Fibroblast of skin of left biceps (primary cell): ENCODE measurements around the gene MUC22.
"Not testable (repeated sequence)": the region's sequence is repeated elsewhere in the genome, so short reads cannot be mapped to it uniquely, and the experiment has no call there.

ENCODE experiments used
- DNase-seq, 2 experiments: peaks; one replicate each; pipeline ENCODE4 v3.0.0-alpha.2; 2013; ENCODE audit warnings: low read depth in 2 of 2

MUC22 gene

DNA sequence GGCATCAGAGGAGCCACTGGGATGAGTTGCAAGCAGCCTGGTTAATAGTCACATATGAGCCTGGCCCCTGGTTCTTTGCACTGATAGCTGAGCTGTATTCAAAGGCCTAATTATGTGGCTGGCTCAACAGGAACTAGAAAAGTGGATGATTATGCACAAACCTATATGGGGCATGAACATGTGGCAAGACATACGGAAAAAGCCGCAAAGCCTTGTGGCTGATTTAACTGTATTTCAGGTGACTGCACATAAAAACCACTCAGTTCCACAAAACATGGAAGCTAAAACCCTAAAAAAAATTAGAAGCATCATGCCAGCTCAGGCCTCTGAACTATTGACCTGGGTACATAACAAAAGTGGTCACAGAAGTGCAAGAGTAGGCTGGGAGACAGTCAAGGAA, 13.0 kb upstream of the MUC22 start:
- no peak for DNase-seq

DNA sequence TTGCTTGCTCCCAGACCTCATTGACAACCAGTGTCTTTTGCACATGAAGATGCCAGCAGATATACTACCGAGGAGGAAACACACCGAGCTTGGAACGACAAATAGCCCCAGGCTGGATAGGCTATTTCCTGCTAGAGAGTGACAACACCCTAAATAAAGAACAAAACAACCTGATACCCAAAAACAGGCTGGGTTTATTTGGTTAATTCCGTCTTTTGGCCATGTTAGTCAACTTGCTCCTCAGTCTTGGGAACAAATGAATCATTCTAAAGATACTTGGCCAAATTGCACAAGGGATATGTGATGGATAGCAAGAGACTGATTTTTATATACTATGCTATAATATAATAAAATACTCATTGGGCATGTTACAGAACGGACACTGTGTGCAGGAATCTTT, 11.5 kb upstream of the MUC22 start:
- DNase-seq = no peak

DNA sequence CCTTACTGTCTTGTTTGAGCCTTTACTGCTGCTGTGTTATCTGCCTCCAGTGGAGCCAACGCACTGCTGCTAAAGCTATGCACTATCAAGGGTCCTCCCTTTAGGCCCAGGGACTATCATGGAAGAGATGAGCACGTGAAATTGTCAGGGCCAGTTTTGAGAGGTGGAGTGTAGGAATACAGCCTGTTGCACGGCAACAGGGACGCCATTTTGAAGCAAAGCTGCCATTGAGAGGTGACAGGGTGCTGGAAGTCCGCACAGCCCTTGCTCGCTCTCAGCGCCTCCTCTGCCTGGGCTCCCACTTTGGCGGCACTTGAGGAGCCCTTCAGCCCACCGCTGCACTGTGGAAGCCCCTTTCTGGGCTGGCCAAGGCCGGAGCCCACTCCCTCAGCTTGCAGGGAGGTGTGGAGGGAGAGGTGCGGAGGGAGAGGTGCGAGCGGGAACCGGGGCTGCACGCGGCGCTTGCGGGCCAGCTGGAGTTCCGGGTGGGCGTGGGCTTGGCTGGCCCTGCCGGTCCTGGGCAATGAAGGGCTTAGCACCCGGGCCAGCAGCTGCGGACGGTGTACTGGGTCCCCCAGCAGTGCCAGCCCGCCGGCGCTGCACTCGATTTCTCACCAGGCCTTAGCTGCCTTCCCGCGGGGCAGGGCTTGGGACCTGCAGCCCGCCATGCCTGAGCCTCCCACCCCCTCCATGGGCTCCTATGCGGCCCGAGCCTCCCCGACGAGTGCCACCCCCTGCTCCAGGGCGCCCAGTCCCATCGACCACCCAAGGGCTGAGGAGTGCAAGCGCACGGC, 10.0 kb upstream of the MUC22 start:
- DNase-seq = not testable (repeated sequence)

DNA sequence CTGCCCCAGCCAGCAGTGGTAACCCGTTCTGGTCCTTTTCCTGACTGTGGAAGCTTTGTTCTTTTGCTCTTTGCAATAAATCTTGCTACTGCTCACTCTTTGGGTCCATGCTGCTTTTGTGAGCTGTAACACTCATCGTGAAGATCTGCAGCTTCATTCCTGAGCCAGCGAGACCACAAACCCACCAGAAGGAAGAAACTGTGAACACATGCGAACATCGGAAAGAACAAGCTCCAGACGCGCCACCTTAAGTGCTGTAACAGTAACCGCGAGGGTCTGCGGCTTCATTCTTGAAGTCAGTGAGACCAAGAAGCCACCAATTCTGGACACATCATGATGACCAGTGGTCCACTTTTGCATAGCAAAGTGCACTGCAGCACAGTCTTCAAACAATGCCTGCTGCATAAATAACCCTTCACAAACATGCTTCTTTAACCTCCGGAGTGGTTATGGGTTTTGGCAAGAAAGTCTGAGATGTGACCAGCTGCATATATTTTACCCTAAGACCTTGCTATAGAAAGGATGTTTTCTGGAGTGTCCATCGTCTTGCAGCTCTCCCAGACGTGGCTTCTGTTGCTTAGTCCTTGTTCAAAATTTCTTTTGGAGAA, 8.9 kb upstream of the MUC22 start:
- no peak for DNase-seq

DNA sequence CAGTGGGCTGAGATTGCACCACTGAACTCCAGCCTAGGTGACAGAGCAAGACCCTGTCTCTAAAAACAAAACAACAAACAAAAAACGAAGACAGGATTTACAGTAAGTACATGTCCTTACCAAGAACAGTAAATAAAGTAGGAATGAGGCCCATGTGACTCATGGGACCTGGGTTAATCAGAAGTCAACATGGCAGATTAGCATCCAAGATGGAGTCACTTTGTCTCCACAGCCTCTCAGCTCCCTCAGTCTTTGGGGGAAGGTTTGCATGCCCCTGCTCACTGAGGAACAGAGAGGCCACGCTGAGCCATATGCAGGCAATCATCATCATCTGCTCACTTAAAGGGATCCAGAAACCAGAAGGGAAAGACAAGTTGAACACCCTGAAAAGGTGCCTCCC, 7.8 kb upstream of the MUC22 start:
- DNase-seq = no peak

DNA sequence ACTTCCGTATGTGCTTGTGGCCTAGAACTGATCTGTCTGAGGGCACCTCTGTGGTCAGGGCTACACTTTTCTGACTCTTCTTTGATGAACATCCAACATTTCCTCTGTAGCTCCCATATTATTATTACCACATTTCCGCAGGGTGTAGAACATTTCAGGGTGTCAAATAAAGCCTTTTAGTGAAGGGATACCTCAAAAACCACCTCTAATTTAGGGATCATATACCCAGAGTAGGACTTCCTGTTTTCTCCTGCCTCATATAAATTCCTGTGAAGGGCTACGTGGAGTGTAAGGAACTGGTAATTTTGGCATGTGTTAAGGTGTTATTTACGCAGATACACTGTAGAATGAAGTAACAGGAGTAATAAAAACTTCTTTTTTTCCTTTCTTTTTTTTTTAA, 5.5 kb upstream of the MUC22 start:
- DNase-seq = no peak

DNA sequence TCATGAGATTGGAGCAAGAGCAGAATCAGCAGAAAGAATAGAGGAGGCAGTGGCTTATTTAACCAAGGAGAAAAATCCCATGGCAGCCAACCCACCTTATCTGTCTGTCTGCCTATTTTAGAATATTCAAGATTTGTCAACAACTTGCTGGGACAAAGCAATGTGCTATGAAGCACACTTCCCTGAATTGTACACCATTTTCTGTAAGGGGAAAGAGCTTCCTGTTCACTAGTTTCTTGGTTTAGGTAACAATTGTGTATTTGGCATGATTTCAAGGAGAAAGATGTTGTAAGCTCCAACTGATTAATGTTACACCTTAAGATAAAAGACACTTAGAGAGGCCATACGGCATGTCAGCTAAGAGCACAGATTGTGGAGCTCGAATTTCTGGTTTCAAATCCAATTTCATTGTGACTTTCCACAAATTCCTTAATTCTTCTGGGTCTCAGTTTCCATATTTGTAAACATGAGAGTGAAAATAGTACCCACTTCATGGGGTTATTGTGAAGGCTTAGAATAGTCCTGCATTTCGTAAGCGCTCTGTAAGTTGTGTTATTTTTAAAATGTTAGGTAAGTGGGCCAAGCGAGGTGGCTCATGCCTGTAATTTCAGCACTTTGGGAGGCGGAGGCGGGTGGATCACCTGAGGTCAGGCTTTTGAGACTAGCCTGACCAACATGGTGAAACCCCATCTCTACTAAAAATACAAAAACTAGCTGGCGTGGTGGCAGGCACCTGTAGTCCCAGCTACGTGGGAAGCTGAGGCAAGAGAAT, 4.8 kb upstream of the MUC22 start:
- DNase-seq = no peak

DNA sequence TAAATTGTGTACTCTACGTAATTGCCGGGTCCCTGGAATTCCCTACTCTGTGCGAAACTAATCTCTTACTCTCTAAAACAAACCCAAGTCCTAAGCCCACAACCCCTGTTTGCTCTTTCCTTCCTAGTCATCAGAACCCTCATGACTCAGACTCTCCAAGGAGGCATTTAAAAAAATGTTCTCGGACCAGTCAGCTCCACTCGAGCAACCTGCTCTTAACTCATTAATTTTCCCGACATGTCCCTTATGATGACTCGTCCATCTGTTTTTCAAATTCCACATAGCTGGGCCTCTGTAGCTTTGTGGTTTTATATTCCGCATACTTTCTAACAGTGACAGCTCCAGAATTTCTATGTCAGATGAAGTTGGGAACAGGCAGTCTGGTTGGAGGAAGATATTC, 2.6 kb upstream of the MUC22 start:
- DNase-seq = peak; percentile 59 to 60

DNA sequence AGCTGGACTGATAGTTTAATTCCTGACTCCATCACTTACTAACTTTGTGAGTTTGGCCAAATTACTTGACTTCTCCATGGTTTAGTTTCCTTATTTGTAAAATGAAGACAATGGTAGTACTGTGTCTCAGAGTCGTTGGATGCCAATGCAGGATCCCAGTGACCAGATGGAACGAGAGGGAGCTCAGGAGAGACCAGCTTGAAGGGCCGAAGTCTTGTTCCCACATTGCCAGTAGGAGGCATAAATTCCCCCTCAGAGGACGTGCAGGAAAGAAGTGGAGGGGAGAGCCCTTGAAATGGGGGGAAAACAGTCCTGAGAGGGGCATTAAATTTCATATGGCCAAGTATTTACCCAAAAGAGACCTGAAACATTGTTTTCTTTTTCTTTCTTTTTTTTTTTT, 2.1 kb upstream of the MUC22 start:
- DNase-seq = no peak

DNA sequence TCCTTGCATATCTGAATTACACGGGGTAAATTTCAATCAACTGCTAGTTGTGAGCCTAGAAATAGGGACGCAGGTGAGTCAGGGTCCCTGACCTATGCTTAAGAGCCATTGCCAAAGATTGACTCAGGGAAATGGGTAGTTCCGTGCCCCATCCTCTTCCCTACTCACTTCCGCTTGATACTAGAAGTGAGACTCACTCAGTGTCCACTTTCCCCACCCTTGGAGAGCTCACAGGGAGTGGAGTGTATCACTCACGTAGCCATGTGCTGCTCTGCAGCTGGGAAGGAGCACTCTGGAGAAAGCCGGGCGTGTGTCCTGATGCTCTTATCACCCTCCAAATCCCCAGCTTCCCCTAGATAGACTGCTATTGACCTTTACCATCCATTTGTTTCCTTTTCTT, 543 bp upstream of the MUC22 start:
- no peak for DNase-seq

DNA sequence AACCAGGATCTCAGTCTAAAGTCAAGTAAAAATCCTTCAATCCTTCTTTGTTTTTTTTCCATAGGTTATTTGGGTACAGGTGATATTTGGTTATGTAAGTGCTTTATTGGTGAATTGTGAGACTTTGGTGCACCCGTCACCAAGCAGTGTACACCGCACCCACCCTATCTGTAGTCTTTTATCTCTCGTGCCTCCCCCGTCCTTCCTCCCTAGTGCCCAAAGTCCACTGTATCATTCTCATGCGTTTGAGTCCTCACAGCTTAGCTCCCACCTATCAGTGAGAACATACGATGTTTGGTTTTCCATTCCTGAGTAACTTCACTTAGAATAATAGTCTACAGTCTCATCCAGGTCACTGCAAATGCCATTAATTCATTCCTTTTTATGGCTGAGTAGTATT, 879 bp downstream of the MUC22 start:
- no peak for DNase-seq

DNA sequence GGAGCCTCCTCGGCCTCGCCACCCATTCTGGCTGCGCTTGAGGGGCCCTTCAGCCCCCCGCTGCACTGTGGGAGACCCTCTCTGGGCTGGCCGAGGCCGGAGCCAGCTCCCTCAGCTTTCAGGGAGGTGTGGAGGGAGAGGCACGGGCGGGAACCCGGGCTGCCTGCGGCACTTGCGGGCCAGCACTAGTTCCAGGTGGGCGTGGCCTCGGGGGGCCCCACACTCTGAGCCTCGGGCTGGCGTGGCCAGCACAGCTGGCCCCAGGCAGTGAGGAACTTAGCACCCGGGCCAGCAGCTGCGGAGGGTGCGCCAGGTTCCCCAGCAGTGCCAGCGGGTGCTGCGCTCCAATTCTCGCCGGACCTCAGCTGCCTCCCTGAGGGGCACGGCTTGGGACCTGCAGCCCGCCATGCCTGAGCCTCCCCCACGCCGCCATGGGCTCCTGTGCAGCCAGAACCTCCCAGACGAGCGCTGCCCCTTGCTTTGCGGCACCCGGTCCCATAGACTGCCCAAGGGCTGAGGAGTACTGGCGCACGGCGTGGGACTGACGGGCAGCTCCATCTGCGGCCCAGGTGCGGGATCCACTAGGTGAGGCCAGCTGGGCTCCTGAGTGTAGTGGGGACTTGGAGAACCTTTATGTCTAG, 6.5 kb downstream of the MUC22 start:
- no peak for DNase-seq

DNA sequence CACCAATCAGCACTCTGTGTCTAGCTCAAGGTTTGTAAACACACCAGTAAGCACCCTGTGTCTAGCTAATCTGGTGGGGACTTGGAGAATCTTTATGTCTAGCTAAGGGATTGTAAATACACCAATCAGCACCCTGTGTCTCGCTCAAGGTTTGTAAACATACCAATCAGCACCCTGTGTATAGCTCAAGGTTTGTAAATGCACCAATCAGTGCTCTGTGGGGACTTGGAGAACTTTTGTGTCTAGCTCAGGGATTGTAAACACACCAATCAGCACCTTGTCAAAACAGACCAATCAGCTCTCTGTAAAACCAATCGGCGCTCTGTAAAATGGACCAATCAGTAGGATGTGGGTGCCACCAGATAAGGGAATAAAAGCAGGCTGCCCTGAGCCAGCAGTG, 7.2 kb downstream of the MUC22 start:
- not testable (repeated sequence) for DNase-seq

DNA sequence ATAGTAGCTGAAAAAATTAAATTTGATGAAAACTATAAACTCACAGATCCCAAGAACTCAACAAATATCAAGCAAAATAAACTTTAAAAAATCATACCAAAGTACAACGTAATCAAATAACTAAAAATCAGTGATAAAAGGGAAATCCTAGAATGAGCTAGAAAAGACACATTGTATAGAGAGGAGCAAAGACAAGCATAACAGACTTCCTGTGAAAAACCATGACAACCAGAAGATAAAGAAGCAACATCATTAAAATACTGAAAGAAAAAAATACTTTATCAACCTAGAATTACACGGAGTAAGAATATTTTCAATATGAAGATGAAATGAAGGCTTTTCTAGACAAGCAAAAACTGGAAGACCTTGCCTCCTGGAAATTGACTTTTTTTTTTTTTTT, 9.8 kb downstream of the MUC22 start:
- no peak for DNase-seq

DNA sequence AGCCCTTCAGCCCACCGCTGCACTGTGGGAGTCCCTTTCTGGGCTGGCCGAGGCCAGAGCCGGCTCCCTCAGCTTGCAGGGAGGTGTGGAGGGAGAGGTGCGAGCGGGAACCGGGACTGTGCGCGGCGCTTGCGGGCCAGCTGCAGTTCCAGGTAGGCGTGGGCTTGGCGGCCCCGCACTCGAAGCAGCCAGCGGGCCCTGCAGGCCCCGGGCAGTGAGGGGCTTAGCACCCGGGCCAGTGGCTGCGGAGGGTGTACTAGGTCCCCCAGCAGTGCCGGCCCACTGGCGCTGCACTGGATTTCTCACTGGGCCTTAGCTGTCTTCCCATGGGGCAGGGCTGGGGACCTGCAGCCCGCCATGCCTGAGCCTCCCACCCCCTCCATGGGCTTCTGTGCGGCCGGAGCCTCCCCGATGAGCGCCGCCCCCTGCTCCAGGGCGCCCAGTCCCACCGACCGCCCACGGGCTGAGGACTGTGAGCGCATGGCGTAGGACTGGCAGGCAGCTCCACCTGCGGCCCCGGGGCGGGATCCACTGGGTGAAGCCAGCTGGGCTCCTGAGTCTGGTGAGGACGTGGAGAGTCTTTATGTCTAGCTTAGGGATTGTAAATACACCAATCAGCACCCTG, 10.5 kb downstream of the MUC22 start:
- DNase-seq = not testable (repeated sequence)

DNA sequence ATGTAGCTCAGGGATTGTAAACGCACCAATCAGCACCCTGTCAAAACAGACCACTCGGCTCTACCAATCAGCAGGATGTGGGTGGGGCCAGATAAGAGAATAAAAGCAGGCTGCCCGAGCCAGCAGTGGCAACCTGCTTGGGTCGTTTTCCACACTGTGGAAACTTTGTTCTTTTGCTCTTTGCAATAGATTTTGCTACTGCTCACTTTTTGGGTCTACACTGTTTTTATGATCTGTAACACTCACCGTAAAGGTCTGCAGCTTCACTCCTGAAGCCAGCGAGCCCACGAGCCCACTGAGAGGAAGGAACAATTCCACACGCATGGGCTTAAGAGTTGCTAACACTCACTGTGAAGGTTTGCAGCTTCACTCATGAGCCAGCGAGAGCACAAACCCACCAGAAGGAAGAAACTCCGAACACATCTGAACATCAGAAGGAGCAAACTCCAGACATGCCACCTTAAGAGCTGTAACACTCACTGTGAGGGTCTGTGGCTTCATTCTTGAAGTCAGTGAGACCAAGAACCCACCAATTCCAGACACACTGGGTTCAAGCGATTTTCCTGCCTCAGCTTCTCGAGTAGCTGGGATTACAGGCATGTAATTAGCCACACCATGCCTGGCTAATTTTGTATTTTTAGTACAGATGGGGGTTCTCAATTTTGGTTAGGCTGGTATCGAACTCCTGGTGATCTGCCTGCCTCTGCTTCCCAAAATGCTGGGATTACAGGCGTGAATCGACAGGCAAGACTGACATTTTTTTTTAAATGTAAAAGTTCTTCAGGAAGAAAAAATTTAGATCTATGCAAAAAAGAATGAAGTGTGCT, 11.6 kb downstream of the MUC22 start:
- DNase-seq = not testable (repeated sequence)

DNA sequence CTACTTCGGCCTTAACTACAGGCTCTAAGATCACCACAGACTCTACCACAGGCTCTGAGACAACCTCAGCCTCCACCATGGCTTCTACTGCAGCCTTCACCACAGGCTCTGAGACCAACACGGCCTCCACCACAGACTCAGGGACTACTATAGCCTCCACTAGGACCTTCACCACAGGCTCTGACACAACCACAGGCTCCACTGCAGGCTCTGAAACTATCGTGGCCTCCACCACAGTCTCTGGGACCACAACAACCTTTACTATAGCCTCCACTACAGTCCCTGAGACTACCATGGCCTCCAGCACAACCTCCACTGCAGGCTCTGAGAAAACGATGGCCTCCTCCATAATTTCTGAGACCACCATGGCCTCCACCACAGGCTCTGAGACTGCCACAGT, 15.3 kb downstream of the MUC22 start:
- no peak for DNase-seq

DNA sequence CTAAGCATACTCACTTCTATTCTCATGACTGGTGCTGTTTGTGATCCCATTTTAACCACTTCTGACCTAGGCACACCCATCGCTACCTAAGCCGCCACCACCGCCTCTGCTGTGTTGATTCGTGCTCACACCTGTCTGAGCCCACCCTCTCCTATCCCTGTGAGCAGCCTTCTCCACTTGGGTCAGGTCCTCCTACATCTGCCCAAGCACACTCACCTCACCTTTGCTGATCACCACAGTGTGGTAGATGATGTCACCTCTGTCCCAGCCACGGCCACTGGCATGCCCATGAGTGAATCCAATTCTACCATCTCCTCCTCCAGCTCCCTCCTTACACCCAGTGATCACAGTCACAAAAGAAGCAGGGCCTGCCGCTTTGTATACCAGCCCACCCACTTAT, 20.8 kb downstream of the MUC22 start:
- DNase-seq = no peak

DNA sequence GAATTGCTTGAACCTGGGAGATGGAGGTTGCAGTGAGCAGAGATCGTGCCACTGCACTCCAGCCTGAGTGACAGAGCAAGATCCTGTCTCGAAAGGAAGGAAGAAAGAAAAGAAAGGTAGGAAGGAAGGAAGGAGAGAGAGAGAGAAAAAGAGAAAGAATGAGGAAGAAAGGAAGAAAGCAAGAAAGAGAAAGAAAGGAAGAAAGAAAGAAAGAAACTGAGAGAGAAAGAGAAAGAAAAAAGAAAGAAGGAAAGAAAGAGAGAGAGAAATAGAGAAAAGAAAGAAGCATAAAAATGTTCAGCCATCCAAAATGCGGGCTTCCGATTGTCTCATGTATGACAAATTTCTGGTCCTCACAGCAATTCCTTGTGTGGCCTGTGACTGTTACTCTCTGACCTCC, 22.8 kb downstream of the MUC22 start:
- DNase-seq = no peak

DNA sequence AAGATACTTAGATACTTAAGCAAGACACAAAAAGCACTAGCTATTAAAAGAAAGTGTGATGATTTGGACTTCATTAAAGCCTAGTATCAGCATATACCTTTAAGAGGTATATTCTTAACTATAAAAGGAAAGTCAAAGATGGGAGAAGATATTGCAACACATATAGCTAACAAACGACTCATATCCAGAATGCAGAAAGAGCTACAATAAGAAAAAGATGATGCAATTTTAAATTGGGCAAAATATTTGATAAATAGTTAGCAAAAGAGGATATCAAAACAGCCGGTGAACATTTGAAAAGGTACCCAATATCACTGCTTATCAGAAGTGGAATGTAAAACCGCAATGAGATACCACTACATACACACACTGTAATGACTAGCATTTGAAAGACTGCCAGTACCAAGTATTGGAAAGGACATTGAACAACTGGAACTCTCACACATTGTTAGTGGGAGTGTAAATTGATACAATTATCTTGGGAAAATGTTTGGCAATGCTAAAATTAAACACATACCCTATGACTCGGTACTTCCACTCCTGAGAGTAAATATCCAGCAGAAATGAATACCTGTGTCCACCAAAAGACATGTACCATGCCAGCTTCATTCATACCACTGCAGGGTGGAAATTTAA, 25.7 kb downstream of the MUC22 start:
- no peak for DNase-seq

DNA sequence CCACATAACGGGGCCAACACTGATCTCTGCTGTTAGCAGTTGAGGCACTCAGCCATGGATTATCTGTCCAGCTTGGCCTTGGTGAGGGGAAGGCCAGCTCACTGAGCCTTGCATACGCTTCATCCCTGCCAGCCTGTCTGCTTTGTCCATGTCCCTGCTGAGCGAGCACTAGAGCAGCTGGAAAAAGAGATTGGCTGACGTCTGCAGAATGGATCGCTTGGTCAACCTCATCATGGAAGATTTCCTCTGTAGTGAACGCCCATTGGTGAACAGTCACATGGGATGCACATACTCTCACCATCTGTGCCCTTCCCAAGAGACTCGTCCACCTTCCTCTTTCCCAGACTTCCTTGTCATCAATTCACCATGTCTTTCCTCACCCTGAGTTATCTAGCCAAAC, 26.9 kb downstream of the MUC22 start:
- no peak for DNase-seq
